A549 (cell line): ENCODE results near the gene CEBPB.

Source experiments
- EP300 ChIP-seq, 2 experiments: fragments of >200 bp; sonication (Bioruptor Twin); formaldehyde crosslinking; IDR thresholded peaks; 2 replicates in 1 of 2; 3 replicates in 1 of 2; pipeline ENCODE4 v1.6.1; 2016 to 2017
- ESRRA ChIP-seq: fragments of 150-350 bp; IDR thresholded peaks from 2 replicates; pipeline ENCODE4 v1.6.1; 2014; ENCODE audit warnings: mild to moderate bottlenecking, low read length, borderline replicate concordance
- GATA3 ChIP-seq: IDR thresholded peaks from 2 replicates; pipeline ENCODE4 v1.6.1; 2012; ENCODE audit warnings: borderline replicate concordance
- HDAC2 ChIP-seq: fragments of 200-600 bp; sonication (generic); IDR thresholded peaks from 2 replicates; pipeline ENCODE4 v1.6.1; 2016
- JUN ChIP-seq, 2 experiments: fragments of >200 bp; sonication (Bioruptor Twin); formaldehyde crosslinking; IDR thresholded peaks; 2 replicates in 1 of 2; 3 replicates in 1 of 2; pipeline ENCODE4 v1.6.1; 2016 to 2017
- KDM1A ChIP-seq: fragments of 200-600 bp; sonication (generic); IDR thresholded peaks from 2 replicates; pipeline ENCODE4 v1.6.1; 2016; ENCODE audit warnings: low read depth, mild to moderate bottlenecking
- MAFK ChIP-seq: fragments of 450-650 bp; IDR thresholded peaks from 2 replicates; pipeline ENCODE4 v1.6.1; 2014; ENCODE audit not compliant: partially characterized antibody
- MAZ ChIP-seq: fragments of 150-350 bp; IDR thresholded peaks from 2 replicates; pipeline ENCODE4 v1.6.1; 2014; ENCODE audit warnings: antibody characterized with exemption, low read depth, low read length, borderline replicate concordance
- MYC ChIP-seq: IDR thresholded peaks from 2 replicates; pipeline ENCODE4 v1.6.1; 2012; ENCODE audit warnings: mild to moderate bottlenecking, inconsistent platforms, low read length, improper control_type of control experiment, borderline replicate concordance
- PHF8 ChIP-seq: fragments of 200-600 bp; sonication (generic); IDR thresholded peaks from 2 replicates; pipeline ENCODE4 v1.6.1; 2016; ENCODE audit warnings: low read depth, mild to moderate bottlenecking, antibody characterized with exemption, moderate library complexity, borderline replicate concordance
- POLR2A ChIP-seq: IDR thresholded peaks from 2 replicates; pipeline ENCODE4 v1.6.1; 2012; ENCODE audit warnings: mild to moderate bottlenecking, low read length
- ZSCAN20 ChIP-seq: fragments of 250-450 bp; sonication (Bioruptor Pico); IDR thresholded peaks from 2 replicates; pipeline ENCODE4 v1.8.0; 2022; ENCODE audit warnings: mild to moderate bottlenecking, moderate library complexity
- TF ChIP-seq, protein P1 (sequence below): fragments of >200 bp; sonication (Bioruptor Twin); formaldehyde crosslinking; IDR thresholded peaks from 3 replicates; pipeline ENCODE4 v1.5.1; 2016

DNA sequence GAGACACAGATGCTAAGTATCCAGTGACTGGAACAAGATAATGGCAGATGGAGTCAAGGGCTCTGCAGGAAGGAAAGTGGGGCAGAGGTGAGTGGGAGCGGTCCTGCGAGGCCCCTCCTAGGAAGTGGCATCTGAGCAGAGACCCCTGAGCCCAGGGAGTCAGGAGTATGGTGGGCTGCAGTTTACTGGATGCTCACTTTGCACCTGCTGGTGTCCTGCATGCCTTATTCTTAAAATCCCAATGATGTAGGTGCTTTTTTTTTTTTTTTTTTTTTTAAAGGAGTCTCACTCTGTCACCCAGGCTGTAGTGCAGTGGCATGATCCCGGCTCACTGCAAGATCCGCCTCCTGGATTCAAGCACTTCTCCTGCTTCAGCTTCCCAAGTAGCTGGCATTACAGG lies 5.6 kb downstream of the CEBPB start:
- TF ChIP-seq HDAC2: no peak
- TF ChIP-seq, protein P1, sequence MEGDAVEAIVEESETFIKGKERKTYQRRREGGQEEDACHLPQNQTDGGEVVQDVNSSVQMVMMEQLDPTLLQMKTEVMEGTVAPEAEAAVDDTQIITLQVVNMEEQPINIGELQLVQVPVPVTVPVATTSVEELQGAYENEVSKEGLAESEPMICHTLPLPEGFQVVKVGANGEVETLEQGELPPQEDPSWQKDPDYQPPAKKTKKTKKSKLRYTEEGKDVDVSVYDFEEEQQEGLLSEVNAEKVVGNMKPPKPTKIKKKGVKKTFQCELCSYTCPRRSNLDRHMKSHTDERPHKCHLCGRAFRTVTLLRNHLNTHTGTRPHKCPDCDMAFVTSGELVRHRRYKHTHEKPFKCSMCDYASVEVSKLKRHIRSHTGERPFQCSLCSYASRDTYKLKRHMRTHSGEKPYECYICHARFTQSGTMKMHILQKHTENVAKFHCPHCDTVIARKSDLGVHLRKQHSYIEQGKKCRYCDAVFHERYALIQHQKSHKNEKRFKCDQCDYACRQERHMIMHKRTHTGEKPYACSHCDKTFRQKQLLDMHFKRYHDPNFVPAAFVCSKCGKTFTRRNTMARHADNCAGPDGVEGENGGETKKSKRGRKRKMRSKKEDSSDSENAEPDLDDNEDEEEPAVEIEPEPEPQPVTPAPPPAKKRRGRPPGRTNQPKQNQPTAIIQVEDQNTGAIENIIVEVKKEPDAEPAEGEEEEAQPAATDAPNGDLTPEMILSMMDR: no peak
- no peak for TF ChIP-seq MYC
- no peak for TF ChIP-seq ESRRA
- TF ChIP-seq EP300 (IDR thresholded peaks at IDR 0.05): no peak
- TF ChIP-seq KDM1A: no peak
- no peak for TF ChIP-seq POLR2A
- no peak for TF ChIP-seq PHF8
- no peak for TF ChIP-seq GATA3
- TF ChIP-seq MAFK: no peak
- no peak for TF ChIP-seq MAZ
- TF ChIP-seq JUN (IDR thresholded peaks at IDR 0.05): no peak; a peak in 1 of 5 replicates
- no peak for TF ChIP-seq ZSCAN20 (CRISPR knock-in tag)
